PC-3 (cell line): ENCODE measurements around the gene BTBD18.

Source experiments
- CTCF ChIP-seq: fragments of 300-600 bp; sonication (generic); conservative IDR thresholded peaks from 2 replicates; pipeline ENCODE4 v1.5.1; 2017; ENCODE audit warnings: antibody characterized with exemption, low read depth, mild to moderate bottlenecking, low read length
- EZH2 ChIP-seq: fragments of 300-600 bp; sonication (generic); IDR thresholded peaks from one replicate; pipeline ENCODE4 v1.6.1; 2017; ENCODE audit warnings: antibody characterized with exemption, mild to moderate bottlenecking, low read length; ENCODE audit not compliant: unreplicated experiment
- EZH2phosphoT487 ChIP-seq: fragments of 300-600 bp; sonication (generic); IDR thresholded peaks from 2 replicates; pipeline ENCODE4 v1.6.1; 2018; ENCODE audit warnings: mild to moderate bottlenecking, antibody characterized with exemption, low read length, borderline replicate concordance

- no peak for TF ChIP-seq CTCF
- TF ChIP-seq EZH2, result no peak
- TF ChIP-seq EZH2phosphoT487, result no peak
These were observed 21.5 kb upstream of the BTBD18 start for GRCh38 chr11:57773026-57773598.
